Globus pallidus (tissue), 1 donor: Measurements from ENCODE around the gene PEF1.

ENCODE experiments used
- DNase-seq: peaks from one replicate; pipeline ENCODE4 v3.0.0-alpha.2; 2015; ENCODE audit warnings: low spot score

PEF1 gene

GRCh38 chr1:31628931-31629556 is 15.6 kb downstream of the PEF1 start:
- DNase-seq, result no peak

GRCh38 chr1:31627930-31628559 is 16.6 kb downstream of the PEF1 start:
- no peak for DNase-seq

- DNase-seq, result peak; percentile 45
These were observed 17.3 kb downstream of the PEF1 start for GRCh38 chr1:31627301-31627929.

- no peak for DNase-seq
These were observed 18.2 kb downstream of the PEF1 start for GRCh38 chr1:31626223-31627207.

GRCh38 chr1:31625561-31626222 is 19.0 kb downstream of the PEF1 start:
- no peak for DNase-seq

- DNase-seq, result no peak
These were observed 19.8 kb downstream of the PEF1 start for GRCh38 chr1:31624731-31625514.

GRCh38 chr1:31624309-31624708 is 20.4 kb downstream of the PEF1 start:
- DNase-seq, result no peak

GRCh38 chr1:31623365-31623764 is 21.3 kb downstream of the PEF1 start:
- no peak for DNase-seq

GRCh38 chr1:31621847-31622730 is 22.6 kb downstream of the PEF1 start:
- no peak for DNase-seq

- DNase-seq, result no peak
These were observed 23.2 kb downstream of the PEF1 start for GRCh38 chr1:31621498-31621820.

- DNase-seq, result no peak
These were observed 23.8 kb downstream of the PEF1 start for GRCh38 chr1:31620631-31621497.

GRCh38 chr1:31618916-31619846 is 25.5 kb downstream of the PEF1 start:
- no peak for DNase-seq

GRCh38 chr1:31617916-31618746 is 26.5 kb downstream of the PEF1 start:
- no peak for DNase-seq

GRCh38 chr1:31617218-31617915 is 27.3 kb downstream of the PEF1 start, which contains the start of gene HCRTR1:
HCRTR1 (plus strand) TSS chr1:31617689; CDS start chr1:31619193, 1,504 bp downstream.
- no peak for DNase-seq

- no peak for DNase-seq
These were observed 28.7 kb downstream of the PEF1 start for GRCh38 chr1:31615939-31616338.

GRCh38 chr1:31615414-31615813 is 29.3 kb downstream of the PEF1 start:
- no peak for DNase-seq
